Measurements from ENCODE around the gene ALDOC.

DNA sequence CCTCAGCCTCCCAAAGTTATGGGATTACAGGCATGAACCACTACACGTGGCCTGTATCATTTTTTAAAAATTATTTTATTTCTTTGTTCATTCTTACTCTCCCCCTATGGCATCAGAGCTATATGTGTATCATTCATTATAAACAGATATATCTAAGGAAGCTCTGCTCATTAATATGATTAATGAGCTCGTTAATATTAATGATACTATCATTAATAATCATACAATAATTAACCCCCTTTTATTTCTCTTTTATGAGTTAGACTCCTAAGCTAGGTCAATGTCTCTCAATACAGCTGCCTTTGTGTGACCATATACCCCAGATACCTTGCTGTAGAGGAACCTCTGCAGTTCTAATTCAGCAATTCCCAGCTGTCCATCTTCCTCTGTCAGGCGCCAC, 41.8 kb upstream of the ALDOC start:
- TF ChIP-seq, protein P1, sequence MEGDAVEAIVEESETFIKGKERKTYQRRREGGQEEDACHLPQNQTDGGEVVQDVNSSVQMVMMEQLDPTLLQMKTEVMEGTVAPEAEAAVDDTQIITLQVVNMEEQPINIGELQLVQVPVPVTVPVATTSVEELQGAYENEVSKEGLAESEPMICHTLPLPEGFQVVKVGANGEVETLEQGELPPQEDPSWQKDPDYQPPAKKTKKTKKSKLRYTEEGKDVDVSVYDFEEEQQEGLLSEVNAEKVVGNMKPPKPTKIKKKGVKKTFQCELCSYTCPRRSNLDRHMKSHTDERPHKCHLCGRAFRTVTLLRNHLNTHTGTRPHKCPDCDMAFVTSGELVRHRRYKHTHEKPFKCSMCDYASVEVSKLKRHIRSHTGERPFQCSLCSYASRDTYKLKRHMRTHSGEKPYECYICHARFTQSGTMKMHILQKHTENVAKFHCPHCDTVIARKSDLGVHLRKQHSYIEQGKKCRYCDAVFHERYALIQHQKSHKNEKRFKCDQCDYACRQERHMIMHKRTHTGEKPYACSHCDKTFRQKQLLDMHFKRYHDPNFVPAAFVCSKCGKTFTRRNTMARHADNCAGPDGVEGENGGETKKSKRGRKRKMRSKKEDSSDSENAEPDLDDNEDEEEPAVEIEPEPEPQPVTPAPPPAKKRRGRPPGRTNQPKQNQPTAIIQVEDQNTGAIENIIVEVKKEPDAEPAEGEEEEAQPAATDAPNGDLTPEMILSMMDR (IDR thresholded peaks at IDR 0.05; ENCODE audit: insufficient read depth, low read depth, low read length): no peak
- TF ChIP-seq EZH2 (IDR thresholded peaks at IDR 0.05; ENCODE audit: insufficient read depth, low read length): no peak

Data from astrocyte (in vitro differentiated cells and primary cell).